Nephron progenitor cell (in vitro differentiated cells): Measurements from ENCODE around the gene GRM7.

Experiments
- DNase-seq: peaks from one replicate; pipeline ENCODE4 v3.0.0; 2021
- H3K27ac Mint-ChIP-seq: 2 replicates; pipeline ENCODE4 v1.8.0; 2021; ENCODE audit warnings: mild to moderate bottlenecking, moderate library complexity, mixed read lengths
- H3K27me3 Mint-ChIP-seq: 2 replicates; pipeline ENCODE4 v1.8.0; 2021; ENCODE audit warnings: mild to moderate bottlenecking, low read depth, mixed read lengths; ENCODE audit not compliant: poor library complexity
- H3K36me3 Mint-ChIP-seq: 2 replicates; pipeline ENCODE4 v1.8.0; 2021; ENCODE audit warnings: low read depth, mixed read lengths
- H3K4me1 Mint-ChIP-seq: 2 replicates; pipeline ENCODE4 v1.8.0; 2021; ENCODE audit warnings: mixed read lengths
- H3K4me3 Mint-ChIP-seq: 2 replicates; pipeline ENCODE4 v1.8.0; 2021; ENCODE audit warnings: mild to moderate bottlenecking, moderate library complexity, mixed read lengths
- H3K9me3 Mint-ChIP-seq: 2 replicates; pipeline ENCODE4 v1.8.0; 2021; ENCODE audit warnings: mild to moderate bottlenecking, moderate library complexity, mixed read lengths
- TF ChIP-seq, protein P1 (sequence below): fragments of 200-600 bp; sonication (generic); IDR thresholded peaks from 2 replicates; pipeline ENCODE4 v1.5.0; 2021; ENCODE audit warnings: antibody characterized with exemption

GRM7 gene

GRCh38 chr3:7581831-7582230 is 720.9 kb downstream of the GRM7 start:
- no peaks in the 10 kb centered on the region for H3K27me3 Mint-ChIP-seq
- H3K4me3 Mint-ChIP-seq, result no peak overlapping the region
- no peaks in the 10 kb centered on the region for H3K4me1 Mint-ChIP-seq
- TF ChIP-seq, protein P1, sequence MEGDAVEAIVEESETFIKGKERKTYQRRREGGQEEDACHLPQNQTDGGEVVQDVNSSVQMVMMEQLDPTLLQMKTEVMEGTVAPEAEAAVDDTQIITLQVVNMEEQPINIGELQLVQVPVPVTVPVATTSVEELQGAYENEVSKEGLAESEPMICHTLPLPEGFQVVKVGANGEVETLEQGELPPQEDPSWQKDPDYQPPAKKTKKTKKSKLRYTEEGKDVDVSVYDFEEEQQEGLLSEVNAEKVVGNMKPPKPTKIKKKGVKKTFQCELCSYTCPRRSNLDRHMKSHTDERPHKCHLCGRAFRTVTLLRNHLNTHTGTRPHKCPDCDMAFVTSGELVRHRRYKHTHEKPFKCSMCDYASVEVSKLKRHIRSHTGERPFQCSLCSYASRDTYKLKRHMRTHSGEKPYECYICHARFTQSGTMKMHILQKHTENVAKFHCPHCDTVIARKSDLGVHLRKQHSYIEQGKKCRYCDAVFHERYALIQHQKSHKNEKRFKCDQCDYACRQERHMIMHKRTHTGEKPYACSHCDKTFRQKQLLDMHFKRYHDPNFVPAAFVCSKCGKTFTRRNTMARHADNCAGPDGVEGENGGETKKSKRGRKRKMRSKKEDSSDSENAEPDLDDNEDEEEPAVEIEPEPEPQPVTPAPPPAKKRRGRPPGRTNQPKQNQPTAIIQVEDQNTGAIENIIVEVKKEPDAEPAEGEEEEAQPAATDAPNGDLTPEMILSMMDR, result no peak
- no peak overlapping the region for H3K27ac Mint-ChIP-seq
- H3K9me3 Mint-ChIP-seq, result no peaks in the 10 kb centered on the region
- H3K36me3 Mint-ChIP-seq, result no peaks in the 10 kb centered on the region
- DNase-seq, result no peak

GRCh38 chr3:7585052-7585451 is 724.1 kb downstream of the GRM7 start:
- Mint-ChIP-seq H3K36me3 (no peaks in the 10 kb centered on the region), H3K4me3 (no peak overlapping the region), H3K9me3 (no peaks in the 10 kb centered on the region), H3K4me1 (peaks cover 17% of the 10 kb centered on the region), H3K27me3 (no peaks in the 10 kb centered on the region), H3K27ac (no peak overlapping the region)
- DNase-seq, result no peak
- TF ChIP-seq, protein P1, result no peak

DNA sequence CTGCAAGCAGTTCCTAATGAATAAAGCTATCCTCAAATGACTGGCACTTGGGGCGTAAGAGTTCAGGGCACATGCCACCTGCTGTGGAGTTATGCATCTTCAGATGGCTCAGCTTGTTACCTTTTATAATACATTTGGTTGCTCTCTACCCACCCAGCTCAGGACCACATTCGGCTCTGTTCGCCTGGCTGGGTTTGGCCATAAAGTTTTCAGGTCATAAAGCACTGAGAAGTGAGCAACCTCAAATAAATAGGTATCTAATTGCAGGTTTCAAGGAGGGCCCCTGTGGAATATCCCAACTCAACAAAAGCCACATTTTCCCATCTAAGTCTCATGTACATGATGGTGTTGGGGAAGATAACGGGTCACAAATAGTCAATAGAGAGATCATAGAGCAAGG is 727.3 kb downstream of the GRM7 start:
- no peak for DNase-seq
- Mint-ChIP-seq H3K27ac (no peak overlapping the region), H3K36me3 (no peaks in the 10 kb centered on the region)

GRCh38 chr3:7589526-7589925 is 728.6 kb downstream of the GRM7 start:
- peaks cover 17% of the 10 kb centered on the region for H3K4me1 Mint-ChIP-seq
- H3K27ac Mint-ChIP-seq, result no peak overlapping the region
- no peaks in the 10 kb centered on the region for H3K27me3 Mint-ChIP-seq
- no peaks in the 10 kb centered on the region for H3K9me3 Mint-ChIP-seq
- H3K4me3 Mint-ChIP-seq, result no peak overlapping the region
- TF ChIP-seq, protein P1, result no peak
- DNase-seq, result no peak
- no peaks in the 10 kb centered on the region for H3K36me3 Mint-ChIP-seq

More for the DNA sequence above, 727.3 kb downstream of the GRM7 start:
- peaks cover 17% of the 10 kb centered on the region for H3K4me1 Mint-ChIP-seq
- TF ChIP-seq, protein P1, result no peak
- no peaks in the 10 kb centered on the region for H3K27me3 Mint-ChIP-seq
- no peaks in the 10 kb centered on the region for H3K9me3 Mint-ChIP-seq
- no peak overlapping the region for H3K4me3 Mint-ChIP-seq

- Mint-ChIP-seq H3K9me3 (no peaks in the 10 kb centered on the region), H3K36me3 (no peaks in the 10 kb centered on the region), H3K4me3 (no peak overlapping the region), H3K4me1 (no peaks in the 10 kb centered on the region), H3K27me3 (no peaks in the 10 kb centered on the region), H3K27ac (no peak overlapping the region)
- TF ChIP-seq, protein P1, result no peak
- DNase-seq, result no peak
Measured at GRCh38 chr3:7602297-7602696, 741.4 kb downstream of the GRM7 start.

- Mint-ChIP-seq H3K27me3 (peaks cover 5% of the 10 kb centered on the region), H3K4me3 (no peak overlapping the region), H3K36me3 (no peaks in the 10 kb centered on the region), H3K27ac (no peak overlapping the region), H3K4me1 (no peaks in the 10 kb centered on the region), H3K9me3 (no peaks in the 10 kb centered on the region)
- TF ChIP-seq, protein P1, result no peak
- DNase-seq, result no peak
Measured at GRCh38 chr3:7607083-7607482, 746.2 kb downstream of the GRM7 start.
